Glomerular endothelial cell (primary cell): ENCODE measurements around the gene PCGF3. TPM values are rescaled to one million over a fixed set of nuclear protein-coding genes. Genes with fewer than 3 reads are reported as not detected.
"Not testable (repeated sequence)": the region's sequence is repeated elsewhere in the genome, so short reads cannot be mapped to it uniquely, and the experiment has no call there.

Experiments
- DNase-seq: peaks from one replicate; pipeline ENCODE4 v3.0.0-alpha.2; 2011; ENCODE audit warnings: low read depth, low spot score; ENCODE audit errors: extremely low read depth
- total RNA-seq: library from RNA; depleted of rRNA; stranded (reverse); fragments of >200 nt; gene quantifications from 2 replicates; pipeline ENCODE4 v1.2.3, GENCODE V29; 2015

PCGF3 gene
- total RNA-seq, 1 donor from 2014 or later, result 69.2 TPM

DNA sequence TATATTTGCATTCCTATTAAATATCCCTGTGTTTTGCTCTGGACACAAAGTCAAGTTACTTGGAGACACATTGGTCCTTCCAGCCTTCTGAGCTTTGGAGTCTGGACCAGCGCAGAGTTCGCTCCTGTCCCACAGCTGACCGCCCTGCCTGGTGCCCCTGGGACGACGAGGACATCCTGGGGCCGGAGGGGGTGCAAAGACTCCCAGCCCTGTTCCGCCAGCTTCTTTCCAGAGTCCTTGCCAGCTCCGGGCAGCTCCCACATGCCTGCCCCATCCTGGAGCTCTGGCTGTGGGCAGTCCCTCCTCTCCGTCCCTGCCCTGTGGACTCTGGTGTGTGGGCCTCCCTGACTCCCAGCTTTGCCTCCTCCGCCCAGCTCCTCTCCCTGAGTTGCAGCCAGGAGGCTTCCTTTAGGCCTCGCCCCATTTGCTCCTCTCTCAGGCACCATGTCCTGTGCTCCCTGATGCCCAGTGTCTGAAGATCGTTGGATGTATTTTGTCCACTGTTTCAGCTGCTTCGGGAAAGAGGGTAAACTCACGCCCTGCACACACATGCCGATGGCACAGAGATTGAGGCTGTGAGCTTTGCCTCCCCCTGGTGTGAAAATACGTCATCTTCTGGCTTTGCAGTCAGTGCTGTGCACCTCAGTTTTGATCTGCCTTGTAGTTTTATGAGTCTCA is 4.9 kb upstream of the PCGF3 start:
- no peak for DNase-seq

- no peak for DNase-seq
Measured at GRCh38 chr4:702618-703048, 3.0 kb upstream of the PCGF3 start.

DNA sequence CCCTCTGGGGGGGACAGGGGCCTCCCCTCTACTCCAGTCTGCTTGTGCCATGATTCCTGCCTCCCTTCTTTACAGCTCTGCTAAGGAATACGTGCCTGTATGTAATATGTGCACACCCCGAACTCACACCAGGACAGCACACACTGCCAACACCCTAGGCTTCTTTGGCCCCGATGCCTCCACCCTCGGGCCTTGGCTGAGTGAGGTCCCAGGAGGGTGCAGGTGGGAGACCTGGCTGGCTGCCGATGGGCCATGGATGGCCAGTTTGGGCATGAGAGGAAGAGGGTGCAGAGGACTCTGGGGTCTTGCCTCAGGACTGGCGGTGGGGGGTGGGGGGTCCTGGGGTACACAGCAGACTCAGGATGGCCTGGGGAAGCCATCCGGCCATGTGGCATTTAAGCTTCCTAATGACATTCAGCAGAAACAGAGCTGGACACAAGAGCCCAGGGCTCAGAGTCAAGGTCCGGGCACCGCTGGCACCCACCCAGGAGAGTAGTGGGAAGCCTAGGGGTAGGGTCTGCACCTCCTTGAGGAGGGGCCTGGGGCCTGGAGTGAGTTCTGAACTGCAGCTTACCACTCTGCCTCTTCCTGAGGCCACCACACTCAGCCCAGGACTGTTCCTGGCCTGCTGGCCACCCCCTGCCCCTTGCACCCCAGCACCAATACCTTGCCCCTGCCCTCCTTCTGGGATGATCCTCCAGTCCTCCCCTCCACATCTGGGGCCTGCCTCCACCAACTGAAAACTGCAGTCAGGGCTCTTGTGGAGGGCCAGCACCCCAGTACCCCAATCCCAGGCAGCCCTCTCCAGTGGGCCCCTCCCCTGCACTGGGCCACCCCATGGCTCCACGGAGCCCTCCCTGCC is 2.1 kb upstream of the PCGF3 start:
- DNase-seq, result no peak

DNA sequence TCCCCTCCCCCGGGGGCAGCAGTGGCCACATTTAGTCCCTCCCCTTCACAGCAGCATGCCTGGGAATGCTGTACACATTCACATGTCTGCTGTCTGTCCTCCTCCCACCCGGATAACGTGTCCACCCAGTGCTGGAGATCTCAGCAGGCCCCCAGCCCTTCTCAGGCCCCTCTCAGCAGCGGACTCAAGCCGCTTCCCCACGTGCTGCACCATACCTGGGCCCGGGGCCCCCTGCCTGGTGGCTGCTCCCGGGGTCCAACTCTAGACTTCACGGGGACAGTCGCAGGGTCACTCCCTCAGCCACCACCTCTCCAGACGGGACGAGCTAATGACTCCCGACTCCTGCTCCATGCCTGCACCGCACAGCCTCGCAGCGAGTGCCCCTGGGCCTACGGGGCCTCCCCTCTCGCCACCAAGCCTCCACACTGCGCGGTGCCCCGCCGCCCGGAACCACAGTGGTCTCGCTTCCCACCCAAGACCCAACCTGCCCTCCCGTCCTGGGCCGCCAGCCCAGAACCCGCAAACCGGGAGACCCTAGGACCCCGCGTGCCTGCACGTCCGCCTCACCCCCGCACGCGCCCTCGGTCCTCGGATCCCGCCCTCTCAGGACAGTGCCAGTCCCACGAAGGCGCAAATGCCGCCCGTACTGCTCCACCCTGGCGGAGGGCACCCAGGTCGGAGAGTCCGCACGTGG is 1.3 kb upstream of the PCGF3 start:
- no peak for DNase-seq

DNA sequence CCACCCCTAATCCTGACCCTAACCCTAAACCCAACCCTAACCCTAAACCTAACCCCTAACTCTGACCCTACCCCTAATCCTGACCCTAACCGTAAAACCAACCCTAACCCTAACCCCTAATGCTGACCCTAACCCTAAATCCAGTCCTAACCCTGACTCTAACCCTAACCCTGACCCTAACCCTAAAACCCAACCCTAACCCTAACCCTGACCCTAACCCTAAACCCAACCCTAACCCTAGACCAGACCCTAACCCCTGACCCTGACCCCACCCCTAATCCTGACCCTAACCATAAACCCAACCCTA is 708 bp upstream of the PCGF3 start:
- no peak for DNase-seq

DNA sequence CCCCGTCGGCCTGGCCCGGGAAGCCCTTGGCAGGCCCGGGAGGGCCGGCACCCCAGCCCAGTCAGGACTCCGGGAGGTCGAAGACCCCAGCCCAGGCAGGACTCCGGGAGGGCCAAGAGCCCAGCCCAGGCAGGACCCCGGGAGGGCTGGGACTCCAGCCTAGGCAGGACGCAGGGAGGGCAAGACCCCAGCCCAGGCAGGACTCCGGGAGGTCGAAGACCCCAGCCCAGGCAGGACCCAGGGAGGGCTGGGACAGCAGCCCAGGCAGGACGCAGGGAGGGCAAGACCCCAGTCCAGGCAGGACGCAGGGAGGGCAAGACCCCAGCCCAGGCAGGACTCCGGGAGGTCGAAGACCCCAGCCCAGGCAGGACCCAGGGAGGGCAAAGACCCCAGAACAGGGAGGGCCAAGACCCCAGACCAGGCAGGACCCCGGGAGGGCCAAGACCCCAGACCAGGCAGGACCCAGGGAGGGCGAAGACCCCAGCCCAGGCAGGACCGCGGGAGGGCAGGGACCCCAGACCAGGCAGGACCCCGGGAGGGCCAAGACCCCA is 526 bp downstream of the PCGF3 start:
- not testable (repeated sequence) for DNase-seq

GRCh38 chr4:706834-707598 is 1.4 kb downstream of the PCGF3 start:
- DNase-seq, result no peak

- DNase-seq, result no peak
Measured at GRCh38 chr4:707929-708630, 2.4 kb downstream of the PCGF3 start.

GRCh38 chr4:708631-708933 is 3.0 kb downstream of the PCGF3 start:
- DNase-seq, result no peak

GRCh38 chr4:709348-709747 is 3.7 kb downstream of the PCGF3 start:
- no peak for DNase-seq

DNA sequence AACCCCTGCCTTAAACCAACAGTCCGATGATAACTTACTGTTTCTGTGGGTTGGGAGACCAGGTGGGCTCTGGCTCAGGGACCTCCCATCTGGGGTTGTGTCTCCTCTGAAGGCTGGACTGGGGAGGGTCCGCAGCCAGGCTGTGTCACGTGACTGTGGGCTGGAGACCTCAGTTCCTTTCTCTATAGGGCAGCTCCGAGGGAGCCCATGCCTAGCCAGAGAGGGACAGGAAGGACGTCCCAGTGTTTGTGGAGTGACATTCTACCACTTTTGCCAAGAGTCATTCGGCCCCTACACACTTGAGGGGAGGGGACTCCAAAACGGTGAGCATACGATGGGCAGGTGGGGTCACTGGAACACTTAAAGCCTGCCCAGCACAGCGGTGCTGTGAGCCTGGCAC is 4.5 kb downstream of the PCGF3 start:
- no peak for DNase-seq

- no peak for DNase-seq
Measured at GRCh38 chr4:710916-711315, 5.3 kb downstream of the PCGF3 start.

DNA sequence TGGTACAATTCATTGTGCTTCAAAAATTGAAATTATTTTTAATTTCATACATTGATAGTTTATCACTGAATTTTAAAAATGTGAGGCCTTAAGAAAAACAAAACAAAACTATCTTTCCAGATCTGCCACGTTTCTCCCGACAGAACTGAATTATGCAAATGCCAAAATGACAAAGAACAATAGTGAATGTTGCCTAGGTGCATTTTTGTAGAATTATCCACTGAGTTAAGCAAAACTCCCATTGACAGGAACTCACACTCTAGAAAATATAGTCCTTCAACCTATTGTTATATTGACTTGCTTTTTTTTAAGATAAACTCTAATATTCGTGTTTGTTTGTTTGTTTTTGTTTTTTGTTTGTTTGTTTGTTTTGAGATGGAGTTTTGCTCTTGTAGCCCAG is 6.5 kb downstream of the PCGF3 start:
- DNase-seq, result no peak

- DNase-seq, result no peak
Measured at GRCh38 chr4:712916-713632, 7.4 kb downstream of the PCGF3 start.

- DNase-seq, result no peak
Measured at GRCh38 chr4:714087-714486, 8.5 kb downstream of the PCGF3 start.

DNA sequence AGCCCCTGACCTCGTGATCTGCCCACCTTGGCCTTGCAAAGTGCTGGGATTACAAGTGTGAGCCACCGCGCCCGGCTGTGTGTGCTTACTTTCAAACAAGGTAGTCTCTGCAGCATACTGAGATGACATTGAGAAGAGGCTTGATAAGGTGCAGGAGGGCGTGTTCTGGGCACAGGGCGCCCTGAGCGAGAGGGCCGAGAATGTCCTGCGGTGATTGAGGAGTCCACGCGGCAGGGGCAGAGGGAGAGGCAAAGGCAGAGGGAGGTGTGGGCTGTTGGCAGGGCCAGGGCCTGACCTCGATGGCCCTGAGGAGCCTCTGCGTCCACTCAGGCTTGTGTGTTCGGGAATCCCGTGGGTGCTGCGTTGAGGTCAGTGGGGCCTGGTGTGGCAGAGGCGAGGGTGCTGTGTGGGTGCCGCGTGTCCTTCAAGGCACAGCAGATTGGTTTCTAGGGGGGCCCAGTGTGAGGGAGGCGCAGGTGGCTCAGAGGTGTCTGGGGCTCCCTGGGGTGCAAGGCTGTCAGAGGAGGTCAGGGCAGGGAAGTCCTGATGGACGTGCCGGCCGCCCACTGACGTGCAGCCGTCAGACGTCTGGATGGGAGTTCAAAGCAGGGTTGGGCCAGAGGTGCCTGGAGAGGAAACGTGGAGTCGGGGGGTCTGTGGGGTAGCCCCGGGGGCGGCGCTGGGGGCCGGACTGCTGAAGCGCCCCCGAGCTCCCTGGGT is 12.1 kb downstream of the PCGF3 start:
- no peak for DNase-seq

DNA sequence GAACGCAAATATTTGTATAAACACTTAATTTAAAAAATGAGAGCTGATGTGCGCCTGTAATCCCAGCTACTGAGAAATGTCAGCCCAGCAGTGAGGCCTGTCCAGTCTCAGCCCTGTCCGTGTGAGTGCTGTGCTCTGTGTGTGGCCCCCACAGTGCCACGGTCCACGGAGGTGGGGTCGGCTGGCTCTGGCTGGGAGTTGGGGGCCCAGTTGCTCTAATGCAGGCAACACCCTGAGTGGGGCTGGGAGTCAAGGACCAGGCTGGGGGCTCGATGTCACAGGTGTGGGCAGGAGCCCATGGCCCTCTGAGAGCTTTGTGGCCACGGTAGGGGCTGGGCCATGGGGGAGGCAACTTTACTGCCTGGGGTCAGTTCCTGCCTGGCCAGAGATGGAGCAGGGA is 12.8 kb downstream of the PCGF3 start:
- DNase-seq, result no peak

DNA sequence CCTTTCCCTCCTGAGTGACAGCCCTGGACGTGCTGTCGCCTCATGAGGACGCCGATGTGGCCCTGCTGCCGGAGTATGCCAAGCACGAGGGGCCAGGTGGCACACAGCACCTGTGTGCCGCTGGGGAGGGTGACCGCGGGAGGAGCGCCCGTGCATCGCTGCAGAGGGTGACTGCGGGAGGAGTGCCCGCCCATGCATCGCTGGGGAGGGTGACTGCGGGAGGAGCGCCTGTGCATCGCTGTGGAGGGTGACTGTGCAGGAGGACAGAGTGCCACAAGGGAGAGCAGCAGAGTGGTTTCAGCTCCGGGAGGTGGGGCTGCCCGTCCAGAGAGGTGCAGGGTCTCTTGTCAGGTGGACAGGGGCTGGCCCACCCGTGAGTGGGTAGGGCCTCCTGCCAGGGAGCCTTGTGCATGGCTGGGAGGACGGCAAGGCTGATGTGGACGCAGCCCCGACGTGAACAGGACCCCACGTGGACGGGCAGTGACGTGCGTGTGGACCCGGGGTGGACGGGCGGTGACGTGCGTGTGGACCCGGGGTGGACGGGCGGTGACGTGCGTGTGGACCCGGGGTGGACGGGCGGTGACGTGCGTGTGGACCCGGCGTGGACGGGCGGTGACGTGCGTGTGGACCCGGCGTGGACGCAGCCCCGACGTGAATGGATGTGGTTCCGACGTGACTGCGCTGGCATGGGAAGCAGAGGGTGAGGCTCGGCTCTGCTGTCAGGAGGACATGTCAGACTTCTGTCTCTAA is 14.7 kb downstream of the PCGF3 start:
- DNase-seq, result no peak
